DMS79 (cell line): Measurements from ENCODE around the gene SLC49A3.

Source experiments
- DNase-seq: peaks from one replicate; lab custom pipeline; 2025; lab: John Stamatoyannopoulos, UW

Gene SLC49A3

DNA sequence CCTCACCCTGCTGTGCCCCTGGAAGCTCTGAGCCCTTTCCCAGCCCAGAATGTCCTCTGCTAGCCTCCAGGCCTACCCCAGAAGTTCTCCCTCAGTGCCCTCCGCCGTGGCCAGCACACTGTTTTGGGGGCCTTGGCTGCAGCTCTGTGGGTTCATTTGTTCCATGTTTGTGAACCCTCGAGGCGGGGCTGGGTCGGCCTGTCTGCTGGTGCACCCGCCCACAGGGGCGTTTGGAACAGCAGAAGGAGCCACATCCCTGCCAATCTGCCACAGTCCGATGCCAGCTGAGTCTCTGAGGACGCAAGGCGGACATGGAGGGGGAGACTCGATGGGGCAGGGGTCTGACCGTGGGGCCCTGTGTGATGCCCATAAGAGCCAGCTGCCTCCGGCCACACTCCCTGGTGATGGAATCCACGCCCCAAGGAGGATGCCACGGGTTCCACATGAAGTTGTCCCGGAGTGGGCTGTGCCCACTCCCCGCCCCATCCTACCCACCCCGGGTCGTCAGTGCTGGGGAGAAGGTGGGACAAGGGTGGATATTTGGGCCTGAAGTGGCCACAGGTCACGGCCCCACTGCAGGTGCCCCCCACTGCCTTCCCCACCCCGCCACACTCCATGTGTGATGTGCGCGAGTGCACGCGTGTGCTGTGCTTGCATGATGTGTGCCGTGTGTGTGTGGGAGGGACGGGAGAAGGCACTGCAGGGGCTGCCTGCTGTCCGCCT is 22.0 kb downstream of the SLC49A3 start:
- DNase-seq, result no peak

- no peak for DNase-seq
Measured at GRCh38 chr4:666436-666810, 22.5 kb downstream of the SLC49A3 start.

DNA sequence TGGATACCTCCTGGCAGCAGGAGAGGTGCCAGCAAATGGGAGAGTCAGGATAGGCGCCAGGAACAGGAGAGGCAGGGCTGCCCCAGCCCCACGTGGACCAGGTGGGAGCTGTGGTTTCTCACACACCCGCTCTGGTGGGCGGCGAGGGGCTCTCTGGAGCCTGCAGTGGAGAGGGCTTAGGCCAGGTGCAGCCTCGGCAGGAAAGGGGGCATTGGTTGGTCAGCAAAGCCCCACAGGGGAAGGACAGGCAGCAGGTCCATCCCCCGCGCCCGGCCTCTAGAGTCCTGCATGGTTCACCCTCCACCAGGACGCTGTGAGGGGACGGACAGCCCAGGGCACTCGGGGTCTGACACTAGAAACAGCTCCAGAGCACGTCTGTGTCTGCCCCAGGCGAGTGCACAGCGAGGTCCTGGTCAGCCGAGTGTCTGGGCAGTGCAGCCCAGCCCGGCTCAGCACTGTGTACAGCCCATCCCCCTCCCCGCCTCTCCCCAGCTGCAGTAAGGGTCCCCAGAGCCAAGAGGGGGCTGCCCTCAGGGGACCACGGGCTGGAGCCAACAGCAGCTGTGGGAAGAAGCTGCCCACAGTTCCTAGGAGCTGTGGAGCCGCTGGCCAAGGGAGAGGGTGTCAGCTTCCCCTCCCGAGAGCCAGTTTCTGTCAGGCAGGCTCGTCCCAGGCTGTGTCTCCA is 23.1 kb downstream of the SLC49A3 start:
- DNase-seq, result no peak

DNA sequence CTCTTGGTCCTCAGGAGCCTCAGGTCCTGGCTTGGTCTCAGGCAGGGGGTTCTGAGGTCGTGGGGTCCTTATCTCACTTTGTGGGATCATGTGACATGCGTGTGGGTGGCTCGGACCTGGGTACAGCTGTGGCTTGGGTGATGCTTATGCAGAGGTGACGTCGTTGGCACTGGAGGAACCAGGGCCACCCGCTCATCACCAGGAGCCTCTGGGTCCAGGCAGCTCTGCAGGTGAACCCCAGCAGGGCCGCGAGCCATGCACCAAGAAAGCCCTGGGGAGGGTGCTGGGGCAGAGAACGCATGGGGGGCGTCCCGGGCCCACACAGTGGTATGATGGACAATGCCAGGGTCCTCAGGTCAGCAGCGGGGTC is 23.6 kb downstream of the SLC49A3 start:
- no peak for DNase-seq

GRCh38 chr4:664713-665231 is 24.2 kb downstream of the SLC49A3 start:
- DNase-seq, result no peak

GRCh38 chr4:663438-664428 is 25.2 kb downstream of the SLC49A3 start:
- no peak for DNase-seq

DNA sequence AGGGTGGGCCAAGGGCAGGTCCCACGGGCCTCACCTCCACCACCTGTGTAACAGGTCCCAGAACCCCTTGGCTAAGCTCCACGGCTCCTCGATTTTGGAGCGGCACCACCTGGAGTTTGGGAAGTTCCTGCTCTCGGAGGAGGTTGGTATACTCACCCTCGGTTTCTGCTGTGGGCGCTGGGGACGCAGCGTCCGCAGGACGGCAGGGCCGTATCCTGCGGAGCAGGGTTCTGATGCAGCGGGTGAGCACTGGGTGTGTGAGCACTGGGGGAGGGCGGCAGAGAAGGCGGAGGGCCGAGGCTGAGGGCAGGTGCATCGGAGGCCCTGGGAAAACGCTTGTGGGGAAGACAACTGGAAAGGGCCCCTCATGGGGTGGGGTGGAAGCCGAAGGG is 25.9 kb downstream of the SLC49A3 start:
- DNase-seq, result no peak

DNA sequence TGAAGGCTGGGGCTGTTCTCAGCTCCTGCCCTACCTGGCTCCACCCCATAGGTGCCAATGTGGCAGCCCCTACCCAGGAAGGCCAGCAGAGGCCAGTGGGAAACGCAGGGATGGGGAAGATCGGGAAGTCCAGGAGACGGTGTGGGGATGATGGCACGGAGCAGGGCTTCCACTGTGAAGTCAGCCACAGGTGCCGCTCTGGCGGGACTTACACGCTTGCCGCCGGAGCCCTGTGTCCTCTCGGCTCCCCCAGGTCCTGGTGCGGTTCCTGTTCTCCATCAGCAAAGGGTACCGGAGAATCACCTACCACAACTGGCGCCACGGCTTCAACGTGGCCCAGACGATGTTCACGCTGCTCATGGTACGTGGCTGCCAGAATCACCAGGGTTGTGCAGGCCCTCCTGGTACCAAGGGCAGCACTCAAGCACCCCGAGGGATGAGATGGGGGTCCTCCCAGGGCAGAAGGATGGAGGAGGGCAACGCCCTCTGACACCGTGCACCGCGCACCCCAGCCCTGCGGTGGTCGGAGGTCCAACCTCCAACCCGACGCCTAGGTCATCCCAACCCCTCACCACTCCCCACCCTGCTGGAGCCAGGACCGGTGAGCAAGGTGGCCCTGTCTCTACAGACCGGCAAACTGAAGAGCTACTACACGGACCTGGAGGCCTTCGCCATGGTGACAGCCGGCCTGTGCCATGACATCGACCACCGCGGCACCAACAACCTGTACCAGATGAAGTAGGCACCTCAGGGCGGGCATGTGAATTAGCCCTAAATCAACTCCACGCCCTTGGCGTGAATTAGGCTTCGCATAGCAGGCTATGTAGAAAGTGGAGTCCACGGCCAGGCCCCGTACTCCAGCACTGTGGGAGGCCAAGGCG is 26.8 kb downstream of the SLC49A3 start:
- no peak for DNase-seq

GRCh38 chr4:661231-661630 is 27.7 kb downstream of the SLC49A3 start:
- DNase-seq, result no peak

GRCh38 chr4:660401-660800 is 28.6 kb downstream of the SLC49A3 start:
- DNase-seq, result no peak

GRCh38 chr4:659851-660250 is 29.1 kb downstream of the SLC49A3 start:
- DNase-seq, result no peak

GRCh38 chr4:658681-659667 is 30.0 kb downstream of the SLC49A3 start:
- DNase-seq, result no peak

GRCh38 chr4:657834-658667 is 30.9 kb downstream of the SLC49A3 start:
- no peak for DNase-seq

- DNase-seq, result no peak
Measured at GRCh38 chr4:657338-657833, 31.6 kb downstream of the SLC49A3 start.

DNA sequence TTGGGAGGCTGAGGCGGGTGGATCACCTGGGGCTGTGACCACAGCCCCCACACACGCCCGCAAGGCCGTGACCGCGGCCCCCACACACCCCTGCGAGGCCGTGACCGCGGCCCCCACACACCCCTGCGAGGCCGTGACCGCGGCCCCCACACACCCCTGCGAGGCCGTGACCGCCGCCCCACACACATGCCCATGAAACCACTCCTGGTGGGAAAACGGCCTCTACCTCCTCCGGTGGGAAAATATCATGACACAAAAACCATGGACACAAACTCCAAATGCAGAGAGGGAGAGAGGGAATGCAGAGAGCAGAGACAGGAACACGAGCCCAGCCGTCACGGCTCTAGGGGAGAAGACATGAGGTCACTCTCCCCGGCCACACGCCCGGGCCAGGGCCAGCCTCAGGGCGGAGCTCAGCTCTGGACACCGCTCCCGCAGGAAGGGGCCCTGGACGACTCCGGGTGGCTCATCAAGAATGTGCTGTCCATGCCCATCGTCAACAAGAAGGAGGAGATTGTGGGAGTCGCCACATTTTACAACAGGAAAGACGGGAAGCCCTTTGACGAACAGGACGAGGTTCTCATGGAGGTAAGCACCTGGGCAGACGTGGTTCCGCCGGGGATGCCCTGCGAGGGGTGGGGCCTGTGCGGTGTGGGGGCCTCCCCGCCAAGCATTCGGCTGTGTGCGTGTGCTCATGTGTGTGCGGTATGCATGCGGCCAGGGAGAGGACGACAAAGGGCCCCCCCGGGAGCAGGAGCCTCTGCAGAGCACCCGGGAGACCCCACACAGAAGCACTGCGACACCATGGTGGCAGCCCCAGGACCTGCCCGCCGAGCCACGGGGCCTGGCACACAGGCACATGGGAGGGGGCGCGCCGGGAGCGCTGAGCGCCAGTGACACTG is 32.3 kb downstream of the SLC49A3 start:
- no peak for DNase-seq

- no peak for DNase-seq
Measured at GRCh38 chr4:655464-656151, 33.3 kb downstream of the SLC49A3 start.

DNA sequence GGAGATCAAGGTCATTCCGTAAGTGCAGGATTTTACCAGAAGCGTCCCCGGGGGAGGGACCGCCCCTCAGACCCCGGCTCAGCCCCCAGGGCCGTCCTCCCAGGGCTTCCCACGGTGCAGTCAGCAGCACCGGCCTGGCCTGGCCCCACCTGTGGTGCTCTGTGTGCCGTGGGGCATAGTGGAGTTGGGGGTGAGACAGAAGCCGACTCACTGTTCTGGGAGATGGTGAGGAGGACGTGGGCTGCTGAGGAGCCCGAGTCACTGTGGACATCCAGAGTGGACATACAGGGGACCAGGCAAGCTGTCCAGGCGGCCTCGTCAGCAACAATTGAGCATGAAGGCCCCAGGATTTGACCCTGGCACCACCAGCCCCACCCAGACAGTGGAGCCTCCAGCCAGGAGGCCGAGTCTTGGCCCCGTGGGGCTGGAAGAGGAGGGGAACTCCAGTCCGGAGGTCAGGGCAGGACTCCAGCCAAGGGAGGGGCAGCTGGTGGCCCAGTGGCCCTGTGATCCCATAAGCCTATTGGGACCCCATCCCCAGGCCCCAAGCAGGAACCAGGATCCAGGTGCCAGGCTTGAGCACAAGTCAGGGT is 34.0 kb downstream of the SLC49A3 start:
- no peak for DNase-seq
